IPS-NIHi7 (cell line): ENCODE results near the gene DPP7.
"Not testable (repeated sequence)": the region's sequence is repeated elsewhere in the genome, so short reads cannot be mapped to it uniquely, and the experiment has no call there.

Experiments used
- DNase-seq: peaks from one replicate; pipeline ENCODE4 v3.0.0; 2012; ENCODE audit warnings: mixed read lengths; ENCODE audit errors: extremely low spot score

Gene DPP7

GRCh38 chr9:137129456-137130175 is 15.1 kb upstream of the DPP7 start:
- DNase-seq = peak; percentile 94

- DNase-seq = no peak
These were observed 14.4 kb upstream of the DPP7 start for GRCh38 chr9:137128862-137129455.

DNA sequence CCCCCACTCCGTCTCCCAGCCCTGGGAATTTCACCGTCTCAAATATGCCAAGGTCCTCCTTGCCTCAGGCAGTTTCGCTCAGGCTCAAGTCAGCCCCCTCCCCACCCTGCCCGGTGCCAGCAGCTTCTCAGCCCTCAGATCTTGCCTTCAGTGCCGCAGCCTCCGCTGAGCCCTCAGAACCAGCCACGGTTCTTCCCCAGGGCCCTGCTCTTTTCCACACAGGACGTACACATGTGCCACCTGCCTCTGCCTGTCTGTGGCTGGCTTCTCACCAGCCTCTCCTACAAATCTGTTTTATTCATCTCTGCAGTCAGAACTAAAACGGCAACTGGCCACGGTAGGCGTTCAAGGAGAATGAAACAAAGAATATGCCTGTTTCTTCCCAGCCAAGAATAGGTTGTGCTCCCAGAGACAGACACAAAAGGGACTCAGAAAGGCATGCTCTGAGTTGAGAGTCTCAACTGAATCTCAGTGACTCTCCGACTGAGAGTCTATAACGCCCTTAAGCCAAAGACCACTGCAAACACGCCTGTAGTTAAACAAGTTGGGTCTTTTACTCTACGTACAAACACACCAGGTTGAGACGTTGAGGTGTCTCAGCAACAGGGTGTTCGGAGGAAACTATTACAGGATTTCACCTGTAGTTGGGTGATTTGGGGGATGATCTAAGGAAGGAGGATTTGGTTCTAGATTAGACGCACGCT is 13.8 kb upstream of the DPP7 start:
- no peak for DNase-seq

- DNase-seq = no peak
These were observed 13.0 kb upstream of the DPP7 start for GRCh38 chr9:137127301-137128157.

DNA sequence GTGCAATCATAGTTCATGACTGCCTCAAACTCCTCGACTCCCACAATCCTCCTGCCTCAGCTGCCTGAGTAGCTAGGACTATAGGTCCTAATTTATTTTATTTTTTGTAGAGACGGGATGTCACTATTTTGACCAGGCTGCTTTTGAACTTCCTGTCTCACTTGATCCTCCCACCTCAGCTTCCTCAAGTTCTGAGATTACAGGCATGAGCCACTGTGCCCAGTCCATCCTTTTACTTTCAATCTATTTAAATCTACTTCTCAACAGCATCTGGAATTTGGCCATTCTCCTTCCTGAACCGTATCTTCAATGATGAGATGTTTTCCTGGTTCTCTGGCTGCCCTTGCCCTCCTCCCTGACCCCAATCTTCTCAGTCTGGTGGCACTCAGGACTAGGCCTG is 12.3 kb upstream of the DPP7 start:
- no peak for DNase-seq

DNA sequence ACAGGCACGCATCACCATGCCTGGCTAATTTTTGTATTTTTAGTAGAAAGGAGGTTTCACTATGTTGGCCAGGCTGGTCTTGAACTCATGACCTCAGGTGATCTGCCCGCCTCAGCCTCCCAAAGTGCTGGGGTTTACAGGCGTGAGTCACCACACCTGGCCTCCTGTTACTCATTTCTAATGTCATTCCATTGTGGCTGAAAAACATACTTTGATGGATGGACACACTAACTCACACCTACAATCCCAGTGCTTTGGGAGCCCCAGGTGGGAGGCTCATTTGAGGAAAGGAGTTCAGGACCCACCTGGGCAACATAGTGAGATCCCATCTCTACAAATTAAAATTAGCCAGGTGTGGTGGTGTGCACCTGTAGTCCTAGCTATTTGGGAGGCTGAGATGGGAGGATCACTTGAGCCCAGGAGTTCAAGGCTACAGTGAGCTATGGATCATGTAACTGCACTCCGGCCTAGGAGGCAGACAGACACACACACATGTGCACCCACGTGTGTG is 9.5 kb upstream of the DPP7 start:
- DNase-seq = not testable (repeated sequence)

- no peak for DNase-seq
These were observed 8.9 kb upstream of the DPP7 start for GRCh38 chr9:137123468-137123837.

- not testable (repeated sequence) for DNase-seq
These were observed 8.4 kb upstream of the DPP7 start for GRCh38 chr9:137122796-137123467.

- not testable (repeated sequence) for DNase-seq
These were observed 7.6 kb upstream of the DPP7 start for GRCh38 chr9:137121927-137122795.

GRCh38 chr9:137118092-137118603 is 3.6 kb upstream of the DPP7 start:
- not testable (repeated sequence) for DNase-seq

GRCh38 chr9:137117269-137117731 is 2.8 kb upstream of the DPP7 start:
- no peak for DNase-seq

DNA sequence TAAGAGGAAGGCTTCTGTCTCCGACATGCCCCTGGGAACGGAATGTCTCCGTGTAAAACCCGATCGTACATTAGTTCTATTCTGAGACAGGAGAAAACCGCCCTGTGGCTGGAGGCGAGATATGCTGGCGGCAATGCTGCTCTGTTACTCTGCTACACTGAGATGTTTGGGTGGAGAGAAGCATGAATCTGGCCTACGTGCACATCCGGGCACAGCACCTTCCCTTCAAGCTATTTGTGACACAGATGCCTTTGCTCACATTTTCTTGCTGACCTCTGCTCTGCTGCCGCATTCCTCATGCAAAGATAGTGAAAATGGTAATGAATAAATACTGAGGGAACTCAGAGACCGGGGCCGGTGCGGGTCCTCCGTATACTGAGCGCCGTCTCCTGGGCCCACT is 2.2 kb upstream of the DPP7 start:
- no peak for DNase-seq

DNA sequence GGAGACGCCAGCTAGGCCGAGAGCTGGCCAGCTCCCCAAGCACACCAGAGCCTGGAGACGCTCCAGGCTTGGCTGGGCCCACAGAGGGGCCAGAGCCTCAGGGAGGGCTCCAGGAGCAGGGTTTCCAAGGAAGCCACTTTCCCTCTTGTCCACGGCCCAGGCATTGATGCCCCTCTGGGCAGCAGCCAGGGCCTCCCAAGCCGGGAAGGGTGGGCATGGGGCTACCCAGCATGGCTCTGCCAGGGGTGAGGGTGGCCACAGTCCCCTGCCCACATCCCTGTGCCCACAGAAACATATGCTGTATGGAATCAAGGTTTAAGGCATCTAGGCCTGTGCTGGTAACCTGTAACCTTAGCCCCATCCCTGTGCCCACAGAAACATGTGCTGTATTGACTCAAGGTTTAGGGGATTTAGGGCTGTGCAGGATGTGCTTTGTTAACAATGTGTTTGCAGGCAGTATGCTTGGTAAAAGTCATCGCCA is 1.5 kb upstream of the DPP7 start:
- no peak for DNase-seq

DNA sequence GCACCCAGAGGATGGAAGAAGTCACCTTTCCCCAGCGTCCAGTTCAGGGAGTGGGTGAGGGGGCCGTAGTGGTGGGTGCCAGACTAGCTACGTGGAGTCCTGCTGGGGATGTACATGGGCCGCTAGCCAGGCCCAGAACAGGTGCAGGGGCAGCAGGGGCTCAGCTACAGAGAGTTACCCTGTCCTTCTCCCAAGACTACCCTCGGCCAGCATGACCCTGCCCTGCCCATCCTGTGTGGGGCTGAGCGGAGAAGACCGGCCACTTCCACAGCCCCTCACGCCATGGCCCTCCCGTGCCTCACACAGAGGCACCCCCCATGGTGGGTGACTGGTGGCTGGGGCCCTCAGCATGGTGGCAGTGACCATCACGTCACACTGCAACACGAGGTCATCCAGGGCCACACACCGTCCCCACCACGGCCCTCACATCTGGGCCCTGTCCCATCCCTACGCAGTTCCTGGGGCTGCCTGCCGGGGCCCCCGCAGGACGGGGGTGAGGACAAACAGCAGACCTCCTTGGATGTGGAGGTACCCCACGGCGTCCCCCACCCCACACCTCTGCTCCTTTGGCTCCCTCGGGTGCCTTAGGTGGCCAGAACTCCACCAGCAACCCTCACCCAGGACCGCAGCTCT is 977 bp upstream of the DPP7 start:
- DNase-seq = no peak

DNA sequence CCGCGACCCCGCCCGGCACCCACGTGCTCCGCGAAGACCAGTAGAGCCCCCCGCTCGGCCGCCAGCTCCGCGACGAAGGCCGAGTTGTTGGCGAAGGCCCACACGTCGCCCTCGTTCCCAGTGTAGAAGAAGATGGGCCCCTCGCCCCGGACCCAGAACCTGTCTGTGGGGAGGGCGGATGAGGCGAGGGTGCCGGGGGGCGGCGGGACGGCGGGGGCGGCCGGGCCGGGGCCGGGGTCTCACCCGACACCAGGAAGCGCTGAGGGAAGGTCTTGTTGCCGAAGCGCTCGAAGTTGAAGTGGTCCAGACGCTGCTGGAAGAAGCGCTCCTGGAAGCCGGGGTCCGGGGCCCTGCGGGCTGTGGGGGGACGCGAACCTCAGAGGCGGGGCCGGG is 317 bp downstream of the DPP7 start:
- DNase-seq = no peak

- no peak for DNase-seq
These were observed 961 bp downstream of the DPP7 start for GRCh38 chr9:137113385-137114159.

DNA sequence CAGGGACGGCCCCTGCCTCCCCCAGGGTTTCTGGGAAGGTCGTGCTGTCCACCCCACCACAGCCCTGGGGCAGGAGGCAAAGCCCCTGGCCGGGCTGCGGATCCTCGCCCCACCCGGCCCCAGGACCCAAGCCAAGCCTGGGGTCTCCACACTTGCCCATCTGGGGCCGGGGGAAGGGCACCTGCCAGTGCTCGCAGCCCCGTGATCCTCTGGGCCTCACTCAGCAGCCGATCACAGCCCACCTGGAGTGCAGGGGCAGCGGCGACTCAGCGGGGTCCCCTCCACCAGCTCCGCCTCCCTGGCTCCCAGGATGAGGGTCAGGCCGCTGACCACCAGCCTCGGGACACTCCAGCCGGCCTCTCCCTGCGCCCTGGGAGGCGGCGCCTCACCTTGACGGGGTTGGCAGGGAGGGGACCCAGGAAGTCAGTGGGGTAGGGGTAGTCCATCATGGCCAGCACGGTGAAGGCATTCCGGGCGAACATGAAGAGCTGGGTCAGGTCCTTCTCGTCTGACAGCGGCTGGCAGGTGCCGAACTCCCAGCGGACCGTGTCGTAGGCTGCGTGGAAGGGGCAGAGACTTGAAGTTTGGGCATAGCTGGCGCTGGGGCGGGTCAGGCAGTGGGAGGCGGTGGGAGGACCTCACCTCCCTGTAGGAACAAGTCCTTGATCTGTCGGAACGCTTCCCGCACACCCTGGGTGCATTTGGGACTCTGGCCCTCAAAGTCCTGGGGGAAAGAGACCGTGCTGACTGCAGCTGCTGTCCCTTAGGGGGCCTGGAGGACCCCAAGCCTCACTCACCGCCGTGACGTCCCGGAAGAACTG is 1.8 kb downstream of the DPP7 start:
- DNase-seq = no peak
